AG09319 (cell line): ENCODE measurements around the gene COMMD2.

Source experiments
- DNase-seq: peaks from one replicate; pipeline ENCODE4 v3.0.0-alpha.2; 2010; ENCODE audit warnings: low read depth; ENCODE audit errors: extremely low read depth
- TF ChIP-seq, protein P1 (sequence below): IDR thresholded peaks from 2 replicates; pipeline ENCODE4 v1.5.1; 2011; ENCODE audit warnings: low read depth, mild to moderate bottlenecking, inconsistent platforms, low read length, moderate library complexity

Gene COMMD2

DNA sequence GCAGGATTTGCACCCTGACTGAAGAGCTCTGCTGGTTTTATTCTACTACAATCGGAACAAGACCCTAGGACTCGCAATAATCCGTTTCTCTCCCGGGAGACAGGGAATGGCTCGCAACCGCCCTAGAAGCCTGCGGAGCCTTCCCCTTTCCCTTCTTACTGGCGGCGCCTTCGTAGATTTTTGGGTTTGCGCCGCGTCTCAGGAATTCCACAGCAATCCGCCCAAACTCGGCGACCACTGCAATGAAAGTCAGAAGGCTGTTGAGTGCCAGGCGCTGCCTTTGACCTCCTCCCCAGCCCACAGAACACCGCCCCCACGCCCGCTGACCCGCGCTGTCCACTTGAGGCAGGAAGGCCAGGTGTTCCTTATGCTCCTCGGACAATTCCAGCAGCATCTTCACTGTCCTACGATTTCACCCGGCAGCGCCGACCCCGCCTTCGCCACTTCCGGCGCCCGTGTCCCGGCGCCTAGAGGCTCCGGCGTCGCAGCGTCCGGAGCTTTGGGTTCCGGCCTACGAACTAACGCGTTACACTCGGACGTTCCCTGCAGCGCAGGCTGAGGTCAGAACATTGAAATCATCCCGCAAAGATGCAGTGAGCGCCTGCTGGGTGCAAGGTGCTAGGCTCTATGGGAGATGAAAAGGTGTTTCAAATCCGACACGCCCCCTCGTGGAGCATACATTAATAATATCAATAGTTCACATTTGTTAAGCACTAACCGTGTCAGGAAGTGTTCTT, at the start of gene COMMD2:
COMMD2 (minus strand) TSS at position 439 of the 737 bp plus-strand sequence; CDS start at position 394, 45 bp downstream.
- peak; percentile 53 for DNase-seq
- TF ChIP-seq, protein P1, sequence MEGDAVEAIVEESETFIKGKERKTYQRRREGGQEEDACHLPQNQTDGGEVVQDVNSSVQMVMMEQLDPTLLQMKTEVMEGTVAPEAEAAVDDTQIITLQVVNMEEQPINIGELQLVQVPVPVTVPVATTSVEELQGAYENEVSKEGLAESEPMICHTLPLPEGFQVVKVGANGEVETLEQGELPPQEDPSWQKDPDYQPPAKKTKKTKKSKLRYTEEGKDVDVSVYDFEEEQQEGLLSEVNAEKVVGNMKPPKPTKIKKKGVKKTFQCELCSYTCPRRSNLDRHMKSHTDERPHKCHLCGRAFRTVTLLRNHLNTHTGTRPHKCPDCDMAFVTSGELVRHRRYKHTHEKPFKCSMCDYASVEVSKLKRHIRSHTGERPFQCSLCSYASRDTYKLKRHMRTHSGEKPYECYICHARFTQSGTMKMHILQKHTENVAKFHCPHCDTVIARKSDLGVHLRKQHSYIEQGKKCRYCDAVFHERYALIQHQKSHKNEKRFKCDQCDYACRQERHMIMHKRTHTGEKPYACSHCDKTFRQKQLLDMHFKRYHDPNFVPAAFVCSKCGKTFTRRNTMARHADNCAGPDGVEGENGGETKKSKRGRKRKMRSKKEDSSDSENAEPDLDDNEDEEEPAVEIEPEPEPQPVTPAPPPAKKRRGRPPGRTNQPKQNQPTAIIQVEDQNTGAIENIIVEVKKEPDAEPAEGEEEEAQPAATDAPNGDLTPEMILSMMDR: peak; percentile 8; the same call in 1 of the 2 replicates

GRCh38 chr3:149801639-149802038, 49.4 kb upstream of the COMMD2 start:
- no peak for DNase-seq

DNA sequence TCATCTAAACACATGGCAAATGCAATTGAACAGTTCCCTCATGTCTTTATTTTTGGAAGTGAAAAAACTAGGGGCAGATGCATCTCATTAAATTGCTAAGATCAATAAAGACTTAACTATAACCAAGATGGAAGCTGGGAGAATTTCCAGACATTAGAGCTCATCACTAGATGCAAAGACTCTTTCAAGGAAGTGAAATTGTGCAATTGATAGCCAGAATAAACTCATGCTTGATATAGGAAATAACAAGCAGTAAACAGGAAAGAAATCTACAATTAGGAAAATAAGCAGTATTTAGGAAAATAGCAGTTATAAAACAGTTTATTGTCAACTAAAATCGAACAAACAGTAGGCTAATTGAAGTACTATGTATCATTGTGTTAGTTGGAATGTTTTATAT, 48.9 kb upstream of the COMMD2 start:
- DNase-seq: no peak
- TF ChIP-seq, protein P1: no peak

More at GRCh38 chr3:149801639-149802038, 49.4 kb upstream of the COMMD2 start:
- TF ChIP-seq, protein P1: no peak

GRCh38 chr3:149800693-149801092, 48.4 kb upstream of the COMMD2 start:
- DNase-seq: no peak
- TF ChIP-seq, protein P1: no peak

GRCh38 chr3:149796026-149796425, 43.7 kb upstream of the COMMD2 start:
- DNase-seq: no peak
- TF ChIP-seq, protein P1: no peak

DNA sequence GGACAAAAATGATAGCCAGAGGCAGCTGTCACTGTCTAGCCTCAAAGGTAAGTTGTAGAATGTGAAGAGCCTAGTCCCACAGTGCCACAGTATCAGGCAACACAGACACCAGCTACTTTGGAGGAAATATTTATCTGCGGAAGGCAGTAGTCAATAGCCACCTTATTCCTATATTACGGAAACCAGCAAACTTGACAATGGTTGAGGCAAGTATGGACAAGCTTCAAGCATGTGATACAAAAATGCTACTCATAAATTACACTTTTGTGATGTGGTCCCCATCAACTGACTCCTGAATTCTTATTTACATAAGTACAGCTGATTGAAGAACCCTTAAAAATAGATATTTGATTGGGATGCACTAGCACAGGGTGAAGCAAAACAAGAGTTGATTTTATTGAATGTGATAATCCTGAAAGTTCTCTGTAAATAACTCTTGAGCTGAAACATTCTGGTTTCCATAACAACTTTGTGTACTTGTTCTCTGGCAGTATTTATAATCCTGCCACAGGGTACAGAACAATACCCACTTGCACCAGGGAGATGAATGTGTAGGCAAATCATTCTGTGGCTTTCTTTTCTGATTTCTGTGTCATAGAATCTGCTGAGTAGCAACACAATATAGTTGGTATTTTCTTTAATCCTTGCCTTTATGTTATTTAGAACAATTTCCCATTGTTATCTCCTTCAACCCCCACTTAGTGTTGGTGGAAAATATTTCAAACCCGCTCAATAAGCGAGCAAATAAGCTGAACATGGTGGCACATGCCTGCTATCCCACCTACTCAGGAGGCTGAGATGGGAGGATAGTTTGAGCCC, 40.4 kb upstream of the COMMD2 start, which contains the start of gene ANKUB1:
ANKUB1 (minus strand) TSS at position 103 of the 819 bp plus-strand sequence. CDS start 188 bp downstream, outside the sequence.
- TF ChIP-seq, protein P1: no peak
- DNase-seq: no peak

- TF ChIP-seq, protein P1: no peak
- DNase-seq: no peak
Observed at GRCh38 chr3:149790698-149791097, 38.4 kb upstream of the COMMD2 start.
